AG10803 (cell line): ENCODE data around the gene MFAP4.

Experiments
- DNase-seq: peaks from one replicate; pipeline ENCODE4 v3.0.0; 2010; ENCODE audit warnings: low read depth
- H3K4me3 ChIP-seq: 2 replicates; pipeline ENCODE4 v1.5.1; 2011; ENCODE audit warnings: mild to moderate bottlenecking, low read length, control low read depth
- CTCF ChIP-seq: conservative IDR thresholded peaks from 2 replicates; pipeline ENCODE4 v1.5.1; 2011; ENCODE audit warnings: mild to moderate bottlenecking, low read length, control low read depth, inconsistent platforms

Gene MFAP4

GRCh38 chr17:19369846-19370492 is 17.0 kb downstream of the MFAP4 start:
- TF ChIP-seq CTCF, result no peak
- no peak for DNase-seq
- H3K4me3 ChIP-seq, result no peak overlapping the region

- TF ChIP-seq CTCF, result no peak
- H3K4me3 ChIP-seq, result no peak overlapping the region
- no peak for DNase-seq
These were observed 17.7 kb downstream of the MFAP4 start for GRCh38 chr17:19369107-19369778.

DNA sequence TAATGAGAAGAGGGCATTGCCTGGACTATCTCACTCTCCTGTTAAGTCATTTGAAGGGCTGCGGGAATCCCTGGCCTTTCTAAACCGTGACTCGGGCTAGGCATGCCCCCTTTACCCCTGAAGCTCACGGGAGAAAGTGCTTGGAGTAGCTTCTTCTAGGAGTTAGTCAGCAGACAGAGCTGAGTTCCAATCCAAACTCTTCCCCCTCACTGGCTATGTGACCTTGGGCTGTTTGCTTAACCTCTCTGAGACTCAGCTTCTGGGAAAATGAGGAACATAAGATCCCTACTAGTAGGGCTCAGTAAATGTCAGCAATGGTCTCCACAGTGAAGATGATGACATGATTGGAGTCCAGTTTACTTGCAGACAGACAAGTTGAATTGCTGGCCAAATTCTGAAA is 18.8 kb downstream of the MFAP4 start:
- DNase-seq, result no peak
- no peak for TF ChIP-seq CTCF
- no peak overlapping the region for H3K4me3 ChIP-seq

- no peak for TF ChIP-seq CTCF
- no peak overlapping the region for H3K4me3 ChIP-seq
- no peak for DNase-seq
These were observed 20.4 kb downstream of the MFAP4 start for GRCh38 chr17:19366637-19366972.

GRCh38 chr17:19365833-19366636 is 21.0 kb downstream of the MFAP4 start:
- no peak overlapping the region for H3K4me3 ChIP-seq
- DNase-seq, result no peak
- no peak for TF ChIP-seq CTCF

DNA sequence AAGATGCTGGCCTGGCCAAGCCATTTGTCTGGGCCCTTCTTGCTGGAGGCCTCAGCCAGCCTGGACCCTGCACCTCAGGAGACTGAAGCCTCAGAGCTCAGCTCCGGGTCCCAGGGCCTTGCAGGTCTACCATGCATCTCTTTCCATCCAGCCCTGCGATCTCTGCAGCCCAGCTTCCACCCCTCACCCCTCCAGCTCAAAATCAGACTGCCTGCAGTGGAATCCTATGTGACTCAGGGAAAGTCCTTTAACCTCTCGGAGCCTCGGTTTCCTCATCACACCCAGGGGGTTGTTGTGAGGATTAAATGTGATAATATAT is 21.5 kb downstream of the MFAP4 start:
- DNase-seq, result no peak
- no peak for TF ChIP-seq CTCF
- no peak overlapping the region for H3K4me3 ChIP-seq
